HepG2 (cell line): ENCODE data around the gene THRB.

Experiments
- CERS6 ChIP-seq: sonication (generic); formaldehyde crosslinking; IDR thresholded peaks from 2 replicates; pipeline ENCODE4 v1.5.0; 2020; ENCODE audit warnings: missing genetic modification reagents
- CTCF ChIP-seq: sonication (generic); formaldehyde crosslinking; IDR thresholded peaks from 2 replicates; pipeline ENCODE4 v1.5.0; 2020; ENCODE audit warnings: mild to moderate bottlenecking, missing genetic modification reagents, moderate library complexity
- EZH2 ChIP-seq: conservative IDR thresholded peaks from 2 replicates; pipeline ENCODE4 v1.6.1; 2012; ENCODE audit warnings: mild to moderate bottlenecking, low read depth, low read length, moderate library complexity
- HNRNPH1 ChIP-seq: fragments of 200-400 bp; formaldehyde crosslinking; optimal IDR thresholded peaks from 2 replicates; pipeline ENCODE3; 2017; ENCODE audit warnings: mild to moderate bottlenecking, low read depth, low read length
- NFE2L1 ChIP-seq: sonication (generic); formaldehyde crosslinking; IDR thresholded peaks from 2 replicates; pipeline ENCODE4 v1.4.0; 2020; ENCODE audit warnings: missing genetic modification reagents, mild to moderate bottlenecking, borderline replicate concordance
- POLR2A ChIP-seq, 2 experiments: IDR thresholded peaks; 2 replicates each; pipeline ENCODE4 v1.6.1; 2011; ENCODE audit warnings: low read depth in 2 of 2, low read length in 2 of 2, mild to moderate bottlenecking in 1 of 2, moderate library complexity in 1 of 2; ENCODE audit not compliant: insufficient read depth in 1 of 2
- ZUFSP ChIP-seq: sonication (generic); formaldehyde crosslinking; IDR thresholded peaks from 2 replicates; pipeline ENCODE4 v1.9.0; 2021; ENCODE audit warnings: missing genetic modification reagents, mild to moderate bottlenecking, borderline replicate concordance

GRCh38 chr3:24157106-24157505 is 337.5 kb downstream of the THRB start:
- TF ChIP-seq POLR2A (IDR thresholded peaks at IDR 0.05; ENCODE audit: insufficient read depth in 1 of 2, low read depth in 2 of 2, low read length in 2 of 2) (no peak), ZUFSP (no peak), EZH2 (no peak), CTCF (no peak), HNRNPH1 (no peak), NFE2L1 (CRISPR knock-in tag) (no peak), CERS6 (no peak)
